HG03108 (cell line): ENCODE results near the gene NTNG2.

Experiments
- ATAC-seq: cut with Tn5 transposase; IDR thresholded peaks from one replicate; pipeline ENCODE4 v1.9.1; 2021; ENCODE audit warnings: moderate library complexity; ENCODE audit not compliant: unreplicated experiment

Gene NTNG2

DNA sequence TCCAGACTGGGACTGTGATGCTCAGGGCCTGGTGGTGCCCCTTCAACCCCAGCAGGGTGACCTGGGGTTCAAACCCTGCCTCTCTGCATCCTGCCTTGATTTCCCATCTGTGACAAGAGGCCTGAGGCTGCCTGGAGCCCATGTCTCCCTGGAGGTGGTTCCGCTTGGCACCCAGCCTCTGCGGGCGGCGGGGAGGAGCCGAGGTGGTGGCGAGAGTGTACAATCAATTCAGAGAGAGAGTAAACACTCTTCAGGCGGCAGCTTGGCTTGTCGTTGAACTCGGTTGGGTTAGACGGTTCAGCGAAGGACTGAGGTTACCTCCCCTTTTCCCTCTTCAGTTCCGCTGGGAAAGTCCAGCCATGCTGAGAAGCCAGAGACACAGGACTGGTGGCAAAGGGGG is 39.3 kb downstream of the NTNG2 start:
- no peak for ATAC-seq

- no peak for ATAC-seq
Observed at GRCh38 chr9:132201780-132202703, 40.2 kb downstream of the NTNG2 start.

DNA sequence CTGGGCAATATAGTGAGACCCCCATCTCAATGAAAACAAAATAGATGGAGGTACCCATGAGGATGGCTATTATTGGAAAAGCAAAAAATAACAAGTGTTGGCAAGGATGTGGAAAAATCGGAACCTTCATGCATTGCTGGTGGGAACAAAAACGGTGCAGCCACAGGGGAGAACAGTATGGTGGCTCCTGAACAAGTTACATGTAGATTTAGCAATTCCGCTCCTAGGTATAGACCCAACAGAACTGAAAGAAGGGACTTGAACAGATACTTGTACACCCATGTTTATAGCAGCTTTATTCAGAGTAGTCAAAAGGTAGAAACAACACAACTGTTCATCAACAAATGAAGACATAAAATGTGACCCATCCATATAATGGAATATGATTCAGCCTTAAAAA is 43.0 kb downstream of the NTNG2 start:
- ATAC-seq, result no peak

GRCh38 chr9:132207215-132207614 is 45.4 kb downstream of the NTNG2 start:
- no peak for ATAC-seq

DNA sequence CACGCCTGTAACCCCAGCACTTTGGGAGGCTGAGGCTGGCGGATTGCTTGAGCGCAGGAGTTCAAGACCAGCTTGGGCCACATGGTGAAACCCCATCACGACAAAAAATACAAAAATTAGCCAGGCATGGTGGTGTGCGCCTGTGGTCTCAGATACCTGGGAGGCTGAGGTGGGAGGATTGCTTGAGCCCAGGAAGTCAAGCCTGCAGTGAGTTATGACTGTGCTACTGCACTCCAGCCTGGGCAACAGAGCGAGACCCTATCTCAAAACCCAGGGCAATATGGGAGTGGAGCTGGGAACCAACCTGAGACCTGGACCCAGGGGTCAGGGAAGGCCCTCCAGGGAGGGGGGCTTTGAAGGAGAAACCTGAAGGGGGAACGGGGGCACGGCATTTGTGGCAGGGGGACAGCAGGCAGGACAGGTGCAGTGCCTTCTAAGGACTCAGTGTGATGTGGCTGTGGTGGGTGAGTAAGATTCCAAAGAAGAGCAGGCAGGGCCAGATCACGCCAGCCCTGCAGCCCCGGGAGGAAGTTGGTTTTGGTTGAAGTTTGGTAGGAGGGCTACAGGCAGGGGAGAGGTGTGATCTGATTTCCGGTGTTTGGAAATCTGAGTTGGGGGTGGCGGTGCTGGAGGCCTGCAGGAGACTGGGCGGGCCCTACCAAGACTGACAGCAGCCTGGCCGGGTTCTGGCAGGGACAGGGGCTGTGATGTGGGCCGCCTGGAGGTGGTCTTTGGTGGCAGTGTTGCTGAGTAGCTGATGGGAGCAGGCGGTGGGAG is 46.2 kb downstream of the NTNG2 start:
- ATAC-seq, result no peak

DNA sequence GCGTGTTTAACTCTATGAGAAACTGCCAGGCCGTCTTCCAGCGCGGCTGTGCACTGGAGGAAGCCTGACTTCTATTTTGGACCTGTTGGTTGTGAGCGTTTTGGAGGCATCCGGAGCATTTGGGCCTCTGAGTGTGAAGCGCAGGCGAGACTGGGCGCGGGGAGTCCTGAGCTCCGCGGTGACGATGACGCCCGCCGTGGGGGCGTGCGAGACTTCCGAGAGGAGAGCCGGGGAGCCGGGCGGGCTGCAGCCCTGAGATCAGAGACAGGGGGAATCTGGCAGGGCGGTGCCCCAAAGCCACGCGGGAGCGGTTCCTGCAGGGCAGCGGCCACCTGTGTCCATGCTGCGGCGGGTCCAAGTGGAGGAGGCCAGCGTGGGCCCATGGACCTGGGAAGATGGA is 47.4 kb downstream of the NTNG2 start:
- ATAC-seq, result no peak

DNA sequence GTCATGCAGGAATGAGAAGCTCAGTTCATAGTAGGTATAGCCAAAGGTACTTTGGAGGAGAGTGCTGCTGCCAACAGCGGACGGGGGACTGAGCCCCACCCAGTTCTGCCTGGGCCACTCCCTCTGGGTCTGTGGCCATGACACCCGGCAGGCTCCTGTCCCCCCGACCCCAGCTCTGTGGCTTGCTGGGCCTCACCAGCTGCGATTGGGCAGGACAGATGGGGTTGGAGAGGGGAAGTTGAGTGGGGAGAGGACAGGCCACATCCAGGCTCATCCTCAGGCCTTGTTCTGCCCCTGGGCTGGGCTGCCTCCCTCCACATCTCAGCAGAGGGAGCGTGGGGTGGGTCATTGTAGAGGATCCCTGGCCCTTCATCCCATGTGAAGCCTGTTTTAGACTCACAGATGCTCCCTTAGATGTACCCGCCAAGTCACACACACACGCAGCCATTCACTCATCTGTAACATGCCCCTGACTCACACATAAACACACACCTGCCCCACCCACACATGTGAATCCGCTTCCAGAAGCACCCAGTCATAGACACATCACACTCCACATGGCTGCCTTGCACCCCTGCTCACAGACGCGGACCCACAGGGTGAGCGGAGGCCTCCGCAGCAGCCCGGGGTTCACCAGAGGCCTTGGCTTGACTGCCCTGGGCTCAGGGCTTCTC is 48.8 kb downstream of the NTNG2 start:
- no peak for ATAC-seq

- ATAC-seq, result no peak
Observed at GRCh38 chr9:132211570-132211969, 49.7 kb downstream of the NTNG2 start.

- ATAC-seq, result no peak
Observed at GRCh38 chr9:132214027-132214622, 52.3 kb downstream of the NTNG2 start.

DNA sequence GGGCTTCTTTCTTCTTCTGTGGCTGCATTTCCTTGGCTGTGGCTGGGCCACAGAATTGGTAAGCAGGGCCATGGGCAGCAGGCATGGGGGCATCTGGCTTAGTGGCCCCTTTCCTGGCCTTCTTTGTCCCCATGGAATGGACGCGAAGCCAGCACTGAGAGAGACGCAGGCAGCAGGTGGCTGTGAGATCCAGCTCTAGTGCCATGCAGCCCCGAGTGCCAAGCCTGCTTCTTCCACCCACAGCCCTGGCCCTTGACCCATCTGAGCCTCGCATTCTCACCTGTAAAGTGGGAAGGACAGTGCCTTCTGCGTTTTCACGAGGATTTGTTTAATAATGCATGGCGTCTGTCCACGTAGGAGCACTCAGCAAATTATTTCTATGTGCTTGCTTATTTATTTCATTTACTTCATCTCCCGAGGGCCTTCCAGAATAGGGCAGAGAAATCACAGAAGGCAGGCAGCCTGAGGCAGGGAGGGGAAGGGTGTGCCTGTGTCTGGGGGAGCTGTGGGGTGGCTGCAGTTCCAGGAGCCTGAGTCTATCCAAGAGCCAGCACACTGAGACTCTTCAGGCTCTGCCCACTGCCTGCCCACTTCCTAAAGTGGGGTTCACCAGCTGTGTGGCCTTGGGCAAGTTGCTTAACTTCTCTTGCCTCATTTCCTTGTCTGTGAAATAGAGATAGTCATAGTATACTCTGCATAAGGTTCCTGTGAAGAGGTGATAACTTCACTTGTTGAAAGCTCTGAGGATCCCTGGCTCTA is 55.2 kb downstream of the NTNG2 start:
- no peak for ATAC-seq

DNA sequence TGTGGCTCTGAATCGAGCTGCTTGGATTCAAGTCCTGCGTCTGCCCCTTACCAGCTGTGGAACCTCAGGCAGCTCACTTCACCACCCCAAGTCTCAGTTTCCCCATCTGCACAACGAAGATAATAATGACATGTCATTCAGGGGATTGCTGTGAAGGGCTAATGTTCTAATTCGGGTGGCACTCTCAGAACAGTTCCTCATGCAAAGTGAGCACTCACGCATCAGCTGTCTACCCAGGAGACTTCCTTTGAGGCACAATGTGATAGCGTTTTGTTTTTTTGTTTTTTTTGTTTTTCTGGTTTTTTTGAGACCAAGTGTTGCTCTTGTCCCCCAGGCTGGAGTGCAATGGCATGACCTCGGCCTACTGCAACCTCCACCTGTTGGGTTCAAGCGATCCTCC is 56.4 kb downstream of the NTNG2 start:
- ATAC-seq, result no peak

GRCh38 chr9:132221941-132222340 is 60.1 kb downstream of the NTNG2 start:
- ATAC-seq, result no peak

- ATAC-seq, result no peak
Observed at GRCh38 chr9:132224645-132225044, 62.8 kb downstream of the NTNG2 start.

DNA sequence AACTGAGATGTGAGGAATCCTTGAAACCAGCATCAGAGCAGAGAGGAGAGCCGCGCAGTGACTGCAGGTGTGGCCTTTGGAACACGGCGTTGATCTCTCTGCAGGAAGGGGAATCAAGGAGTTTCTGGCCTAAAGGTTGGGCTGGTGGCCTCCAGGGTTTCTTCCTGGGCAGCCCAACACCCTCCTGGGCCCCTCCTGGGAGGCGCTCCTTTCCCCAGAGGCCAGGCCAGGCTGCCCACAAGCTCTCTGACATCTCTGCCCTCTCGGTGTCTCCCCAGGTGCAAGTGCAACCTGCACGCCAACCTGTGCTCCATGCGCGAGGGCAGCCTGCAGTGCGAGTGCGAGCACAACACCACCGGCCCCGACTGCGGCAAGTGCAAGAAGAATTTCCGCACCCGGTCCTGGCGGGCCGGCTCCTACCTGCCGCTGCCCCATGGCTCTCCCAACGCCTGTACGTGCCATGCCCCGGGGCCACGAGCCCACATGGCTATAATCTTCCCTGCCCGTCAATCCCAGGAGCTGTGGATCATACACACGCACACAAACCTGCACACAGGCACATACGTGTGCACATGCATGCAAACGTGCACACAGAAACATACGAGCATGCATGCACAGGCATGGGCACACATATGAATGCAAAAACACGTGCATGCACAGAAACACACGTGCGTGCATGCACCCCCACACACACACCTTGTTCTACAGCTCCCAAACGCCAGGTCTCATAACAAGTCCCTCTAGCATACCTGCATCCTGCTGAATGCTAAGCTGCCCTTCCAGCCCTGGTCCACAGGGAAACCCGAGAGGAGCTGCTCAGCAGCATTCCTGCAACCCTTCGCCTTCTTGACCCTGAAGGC is 64.9 kb downstream of the NTNG2 start:
- ATAC-seq, result no peak

GRCh38 chr9:132228062-132228461 is 66.2 kb downstream of the NTNG2 start:
- ATAC-seq, result no peak

DNA sequence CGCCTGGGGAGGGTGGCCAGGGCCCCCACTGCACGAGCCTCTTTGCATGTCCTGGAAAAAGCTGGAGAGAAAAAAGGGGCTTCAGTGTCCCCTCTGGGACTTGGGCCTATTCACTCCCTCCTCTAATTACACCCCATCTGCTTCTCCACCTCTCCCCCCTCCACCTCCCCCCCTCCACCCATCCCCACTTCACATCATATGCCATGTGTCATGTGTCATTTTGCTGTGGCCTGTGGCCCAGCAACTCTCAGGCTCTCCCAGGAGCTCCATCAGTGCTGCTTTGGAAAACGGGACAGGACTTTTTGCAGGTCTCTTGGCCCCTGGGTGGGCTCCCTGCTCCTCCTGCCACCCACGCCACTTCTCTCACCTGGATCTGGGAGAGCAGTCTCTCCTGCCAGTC is 68.7 kb downstream of the NTNG2 start:
- ATAC-seq, result no peak

GRCh38 chr9:132231019-132231701 is 69.3 kb downstream of the NTNG2 start:
- ATAC-seq, result no peak

GRCh38 chr9:132232522-132232921 is 70.7 kb downstream of the NTNG2 start:
- ATAC-seq, result no peak

GRCh38 chr9:132233138-132233537 is 71.3 kb downstream of the NTNG2 start:
- ATAC-seq, result no peak
